HCT116 (cell line): ENCODE data around the gene LEMD1.

Experiments
- ELF1 ChIP-seq: IDR thresholded peaks from 2 replicates; pipeline ENCODE4 v1.6.1; 2012; ENCODE audit warnings: low read depth, borderline replicate concordance
- POLR2AphosphoS5 ChIP-seq: IDR thresholded peaks from 2 replicates; pipeline ENCODE4 v1.6.1; 2011; ENCODE audit warnings: mild to moderate bottlenecking, low read depth, low read length, moderate library complexity
- SIN3A ChIP-seq: IDR thresholded peaks from 2 replicates; pipeline ENCODE4 v1.6.1; 2012; ENCODE audit warnings: low read depth
- TF ChIP-seq, protein P1 (sequence below): IDR thresholded peaks from 2 replicates; pipeline ENCODE4 v1.6.1; 2012
- TF ChIP-seq, protein P2 (sequence below), 3 experiments: fragments of 200-600 bp in 1 of 3; sonication (generic) in 1 of 3; IDR thresholded peaks in 2 of 3; conservative IDR thresholded peaks in 1 of 3; 2 replicates each; pipeline ENCODE4 v1.5.1; 2012 to 2017; ENCODE audit warnings: low read depth in 2 of 3, low read length in 2 of 3, antibody characterized with exemption in 1 of 3, borderline replicate concordance in 1 of 3, control low read depth in 1 of 3, mild to moderate bottlenecking in 1 of 3, mixed read lengths in 1 of 3, mixed run types in 1 of 3, moderate library complexity in 1 of 3; ENCODE audit not compliant: insufficient read depth in 1 of 3

DNA sequence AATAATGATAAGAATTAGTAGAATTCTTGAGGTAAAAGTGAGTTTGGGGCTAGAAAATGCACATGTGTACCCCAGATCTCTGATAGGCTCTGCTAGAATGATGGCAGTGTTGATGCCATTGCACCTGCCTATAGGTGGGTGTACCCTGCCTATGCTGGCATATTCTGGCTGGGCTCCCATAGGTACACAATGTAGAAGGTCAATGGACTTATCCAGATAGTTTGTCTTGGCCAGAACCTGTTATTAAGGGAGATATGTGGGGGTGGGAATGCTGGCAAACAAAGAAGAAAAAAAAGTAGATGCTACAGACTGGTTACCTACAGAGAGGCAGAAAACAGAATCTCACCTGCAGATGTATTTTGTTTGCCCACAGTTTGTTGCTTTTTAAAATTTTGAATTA lies 51.1 kb downstream of the LEMD1 start:
- TF ChIP-seq POLR2AphosphoS5 (no peak), SIN3A (no peak), ELF1 (no peak)
- TF ChIP-seq, protein P1, sequence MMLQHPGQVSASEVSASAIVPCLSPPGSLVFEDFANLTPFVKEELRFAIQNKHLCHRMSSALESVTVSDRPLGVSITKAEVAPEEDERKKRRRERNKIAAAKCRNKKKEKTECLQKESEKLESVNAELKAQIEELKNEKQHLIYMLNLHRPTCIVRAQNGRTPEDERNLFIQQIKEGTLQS = no peak
- TF ChIP-seq, protein P2, sequence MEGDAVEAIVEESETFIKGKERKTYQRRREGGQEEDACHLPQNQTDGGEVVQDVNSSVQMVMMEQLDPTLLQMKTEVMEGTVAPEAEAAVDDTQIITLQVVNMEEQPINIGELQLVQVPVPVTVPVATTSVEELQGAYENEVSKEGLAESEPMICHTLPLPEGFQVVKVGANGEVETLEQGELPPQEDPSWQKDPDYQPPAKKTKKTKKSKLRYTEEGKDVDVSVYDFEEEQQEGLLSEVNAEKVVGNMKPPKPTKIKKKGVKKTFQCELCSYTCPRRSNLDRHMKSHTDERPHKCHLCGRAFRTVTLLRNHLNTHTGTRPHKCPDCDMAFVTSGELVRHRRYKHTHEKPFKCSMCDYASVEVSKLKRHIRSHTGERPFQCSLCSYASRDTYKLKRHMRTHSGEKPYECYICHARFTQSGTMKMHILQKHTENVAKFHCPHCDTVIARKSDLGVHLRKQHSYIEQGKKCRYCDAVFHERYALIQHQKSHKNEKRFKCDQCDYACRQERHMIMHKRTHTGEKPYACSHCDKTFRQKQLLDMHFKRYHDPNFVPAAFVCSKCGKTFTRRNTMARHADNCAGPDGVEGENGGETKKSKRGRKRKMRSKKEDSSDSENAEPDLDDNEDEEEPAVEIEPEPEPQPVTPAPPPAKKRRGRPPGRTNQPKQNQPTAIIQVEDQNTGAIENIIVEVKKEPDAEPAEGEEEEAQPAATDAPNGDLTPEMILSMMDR (IDR thresholded peaks at IDR 0.05 in 2 of 3, conservative IDR thresholded peaks at IDR 0.05 in 1 of 3; ENCODE audit: borderline replicate concordance in 1 of 3, insufficient read depth in 1 of 3, low read depth in 2 of 3, low read length in 2 of 3) = no peak
